ENCODE measurements around the gene KCNQ5. TPM values are rescaled to one million over a fixed set of nuclear protein-coding genes. Genes with fewer than 3 reads are reported as not detected.

KCNQ5 gene
- total RNA-seq, 2 donors from 2014 or later: 0.22 to 0.56 TPM

DNA sequence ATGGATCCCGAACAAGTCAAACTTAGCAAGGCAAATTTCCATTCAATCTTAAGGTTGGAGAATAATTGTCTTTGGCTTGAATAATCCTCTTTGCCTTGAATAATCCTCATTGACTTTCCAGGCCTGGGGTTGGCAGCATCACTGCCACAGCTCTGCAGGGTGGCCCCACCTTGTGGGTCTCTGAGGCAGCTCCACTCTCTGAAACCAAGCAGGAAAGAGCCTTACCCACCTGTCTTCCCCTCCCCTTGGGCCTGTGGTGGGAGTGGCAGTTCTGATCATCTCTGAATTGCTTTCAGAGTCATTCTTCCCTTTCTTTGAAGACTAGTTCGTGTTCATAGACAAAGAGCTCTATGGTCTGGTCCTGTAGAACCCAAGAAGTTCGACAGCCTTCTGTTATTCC, 47.5 kb downstream of the KCNQ5 start:
- H3K4me1 ChIP-seq: no peaks in the 10 kb centered on the region
- intact Hi-C loops (cut with DNase I): no loop called here
- TF ChIP-seq, protein P1, sequence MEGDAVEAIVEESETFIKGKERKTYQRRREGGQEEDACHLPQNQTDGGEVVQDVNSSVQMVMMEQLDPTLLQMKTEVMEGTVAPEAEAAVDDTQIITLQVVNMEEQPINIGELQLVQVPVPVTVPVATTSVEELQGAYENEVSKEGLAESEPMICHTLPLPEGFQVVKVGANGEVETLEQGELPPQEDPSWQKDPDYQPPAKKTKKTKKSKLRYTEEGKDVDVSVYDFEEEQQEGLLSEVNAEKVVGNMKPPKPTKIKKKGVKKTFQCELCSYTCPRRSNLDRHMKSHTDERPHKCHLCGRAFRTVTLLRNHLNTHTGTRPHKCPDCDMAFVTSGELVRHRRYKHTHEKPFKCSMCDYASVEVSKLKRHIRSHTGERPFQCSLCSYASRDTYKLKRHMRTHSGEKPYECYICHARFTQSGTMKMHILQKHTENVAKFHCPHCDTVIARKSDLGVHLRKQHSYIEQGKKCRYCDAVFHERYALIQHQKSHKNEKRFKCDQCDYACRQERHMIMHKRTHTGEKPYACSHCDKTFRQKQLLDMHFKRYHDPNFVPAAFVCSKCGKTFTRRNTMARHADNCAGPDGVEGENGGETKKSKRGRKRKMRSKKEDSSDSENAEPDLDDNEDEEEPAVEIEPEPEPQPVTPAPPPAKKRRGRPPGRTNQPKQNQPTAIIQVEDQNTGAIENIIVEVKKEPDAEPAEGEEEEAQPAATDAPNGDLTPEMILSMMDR (IDR thresholded peaks at IDR 0.05): no peak
- H3K4me3 ChIP-seq: no peak overlapping the region
- no peaks in the 10 kb centered on the region for H3K36me3 ChIP-seq
- no peaks in the 10 kb centered on the region for H3K27me3 ChIP-seq
- DNase-seq: no peak
- H3K27ac ChIP-seq: no peak overlapping the region
- H3K9ac ChIP-seq (ENCODE audit: low read depth in 2 of 2, low read length in 2 of 2): no peak overlapping the region
- no peaks in the 10 kb centered on the region for H3K9me3 ChIP-seq

DNA sequence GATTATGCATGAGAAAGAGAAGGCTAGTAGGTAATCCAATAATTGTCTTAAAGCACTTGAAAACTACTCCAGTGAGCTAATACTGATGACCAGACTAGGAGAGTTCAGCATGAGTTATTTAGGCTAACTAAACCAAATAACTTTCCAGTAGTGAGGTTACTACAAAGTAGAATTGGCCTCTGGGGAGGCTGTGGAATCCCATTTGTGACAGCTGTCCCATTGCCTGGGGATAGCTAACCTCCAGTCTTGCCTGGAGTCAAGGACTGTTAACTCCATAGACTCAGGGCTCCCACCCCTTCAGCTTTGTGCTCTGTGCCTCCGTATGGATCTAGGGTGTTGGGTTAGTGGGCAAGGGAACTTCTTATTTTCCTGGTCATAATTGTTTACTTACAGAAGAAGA, 51.0 kb downstream of the KCNQ5 start:
- Histone ChIP-seq H3K9me3 (no peaks in the 10 kb centered on the region), H3K36me3 (no peaks in the 10 kb centered on the region), H3K27ac (no peak overlapping the region), H3K9ac (ENCODE audit: low read depth in 2 of 2, low read length in 2 of 2) (no peak overlapping the region), H3K27me3 (no peaks in the 10 kb centered on the region), H3K4me1 (no peaks in the 10 kb centered on the region), H3K4me3 (no peak overlapping the region)
- TF ChIP-seq, protein P1 (IDR thresholded peaks at IDR 0.05): no peak
- DNase-seq: no peak
- intact Hi-C loops (cut with DNase I): no loop called here

DNA sequence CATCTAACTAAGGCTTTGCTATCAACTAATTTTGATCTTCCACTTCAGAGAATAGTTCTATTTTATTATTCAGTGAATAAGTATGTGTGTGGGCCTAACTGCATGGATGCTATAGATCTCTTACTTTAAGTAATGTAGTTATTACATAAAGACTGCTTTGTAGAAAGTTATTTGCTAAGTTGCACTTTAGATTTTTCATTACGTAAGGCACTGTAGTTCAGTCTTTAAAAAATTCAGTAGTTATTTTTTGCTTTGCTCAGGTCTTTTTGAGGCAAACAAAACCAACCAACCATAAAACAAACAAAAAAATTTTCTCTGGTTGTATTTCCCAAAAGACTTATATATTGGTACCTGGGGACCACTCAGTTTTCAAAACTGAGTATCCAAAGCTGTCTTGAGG, 53.0 kb downstream of the KCNQ5 start:
- H3K4me3 ChIP-seq: no peak overlapping the region
- intact Hi-C loops (cut with DNase I): no loop called here
- H3K4me1 ChIP-seq: no peaks in the 10 kb centered on the region
- H3K9me3 ChIP-seq: no peaks in the 10 kb centered on the region
- no peaks in the 10 kb centered on the region for H3K27me3 ChIP-seq
- no peak for DNase-seq
- no peak overlapping the region for H3K9ac ChIP-seq (ENCODE audit: low read depth in 2 of 2, low read length in 2 of 2)
- TF ChIP-seq, protein P1 (IDR thresholded peaks at IDR 0.05): no peak
- no peaks in the 10 kb centered on the region for H3K36me3 ChIP-seq
- H3K27ac ChIP-seq: no peak overlapping the region

DNA sequence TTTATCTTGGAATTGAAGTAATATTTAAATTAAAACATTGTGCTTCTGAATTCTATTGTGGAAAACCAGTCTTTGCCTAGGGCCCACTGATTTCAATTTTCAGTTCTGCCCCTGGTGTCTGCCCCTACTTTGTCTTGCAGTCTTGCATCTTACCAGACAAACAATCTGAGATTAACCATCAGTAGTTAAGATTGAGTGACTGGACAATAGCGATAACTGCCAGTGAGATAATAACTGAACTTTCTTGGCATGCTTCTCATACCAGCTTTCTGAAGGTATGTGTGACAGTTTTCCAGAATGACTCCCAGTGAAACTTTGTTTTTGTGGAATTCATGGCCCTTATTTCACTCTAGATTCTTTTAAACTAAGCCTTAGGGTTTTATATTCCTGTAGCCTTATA, 53.5 kb downstream of the KCNQ5 start:
- TF ChIP-seq, protein P1 (IDR thresholded peaks at IDR 0.05): no peak
- Histone ChIP-seq H3K36me3 (no peaks in the 10 kb centered on the region), H3K27me3 (no peaks in the 10 kb centered on the region), H3K9ac (ENCODE audit: low read depth in 2 of 2, low read length in 2 of 2) (no peak overlapping the region), H3K4me1 (no peaks in the 10 kb centered on the region), H3K4me3 (no peak overlapping the region), H3K9me3 (no peaks in the 10 kb centered on the region), H3K27ac (no peak overlapping the region)
- DNase-seq: no peak
- intact Hi-C loops (cut with DNase I): no loop called here

DNA sequence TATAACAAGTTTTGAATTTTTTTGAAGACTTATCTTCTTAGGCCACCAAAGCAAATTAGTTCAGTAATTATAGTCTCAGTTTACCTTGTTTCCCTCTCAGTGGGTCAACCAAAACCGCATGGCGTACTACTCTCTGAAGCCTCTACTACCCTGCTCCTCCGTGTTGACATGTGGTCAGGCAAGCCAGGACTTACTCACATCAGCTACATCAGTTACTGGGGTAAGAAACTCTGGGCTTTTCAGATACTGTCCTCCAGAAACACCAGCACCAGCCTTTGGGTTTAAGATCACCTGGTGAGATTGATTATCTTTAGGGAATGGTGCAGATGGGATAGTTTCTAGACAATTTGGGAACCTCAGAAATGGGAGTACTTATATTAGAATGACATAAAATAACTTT, 55.1 kb downstream of the KCNQ5 start:
- Histone ChIP-seq H3K9ac (ENCODE audit: low read depth in 2 of 2, low read length in 2 of 2) (no peak overlapping the region), H3K27ac (no peak overlapping the region), H3K9me3 (no peaks in the 10 kb centered on the region), H3K36me3 (no peaks in the 10 kb centered on the region), H3K27me3 (no peaks in the 10 kb centered on the region), H3K4me1 (no peaks in the 10 kb centered on the region), H3K4me3 (no peak overlapping the region)
- TF ChIP-seq, protein P1 (IDR thresholded peaks at IDR 0.05): no peak
- no peak for DNase-seq
- intact Hi-C loops (cut with DNase I): no loop called here

DNA sequence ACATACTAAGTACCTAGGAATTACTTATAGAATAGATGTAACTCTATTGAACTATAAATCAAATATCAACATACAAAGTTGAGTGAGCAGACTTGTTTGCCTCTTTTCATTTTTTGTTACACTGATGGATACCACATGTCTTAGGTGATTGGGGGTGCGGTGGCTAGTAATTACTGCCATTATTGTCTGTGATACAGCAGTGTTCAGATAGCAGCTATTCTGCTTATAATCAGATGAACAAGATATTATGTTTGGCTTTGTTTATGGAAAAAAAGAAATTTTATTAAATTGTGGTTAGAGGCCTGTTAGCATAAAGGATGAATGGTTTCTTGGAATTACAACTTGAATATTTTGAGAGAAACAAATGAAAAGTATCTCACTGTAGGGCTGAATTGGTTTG, 55.9 kb downstream of the KCNQ5 start:
- no peak for DNase-seq
- Histone ChIP-seq H3K4me3 (no peak overlapping the region), H3K36me3 (no peaks in the 10 kb centered on the region), H3K9me3 (no peaks in the 10 kb centered on the region), H3K9ac (ENCODE audit: low read depth in 2 of 2, low read length in 2 of 2) (no peak overlapping the region), H3K27ac (no peak overlapping the region), H3K27me3 (no peaks in the 10 kb centered on the region), H3K4me1 (no peaks in the 10 kb centered on the region)
- intact Hi-C loops (cut with DNase I): no loop called here
- TF ChIP-seq, protein P1 (IDR thresholded peaks at IDR 0.05): no peak
